Coronary artery (tissue), 2 donors: ENCODE measurements around the gene NHS.

ENCODE experiments used
- DNase-seq: peaks from one replicate; pipeline ENCODE4 v3.0.0-alpha.2; 2017; ENCODE audit warnings: low spot score
- H3K27ac ChIP-seq, 2 donors: fragments of 200-600 bp; sonication (generic); one replicate each; pipeline ENCODE4 v1.5.1; 2016 to 2019
- H3K4me3 ChIP-seq: fragments of 200-600 bp; sonication (generic); 2 replicates; pipeline ENCODE4 v1.5.1; 2016; ENCODE audit warnings: mild to moderate bottlenecking, moderate library complexity
- CTCF ChIP-seq: fragments of 200-600 bp; sonication (generic); IDR thresholded peaks from one replicate; pipeline ENCODE4 v1.5.1; 2019; ENCODE audit warnings: antibody characterized with exemption

Gene NHS

GRCh38 chrX:17710871-17711301, 335.9 kb downstream of the NHS start:
- Histone ChIP-seq H3K27ac (no peak overlapping the region), H3K4me3 (no peak overlapping the region)
- no peak for DNase-seq
- no peak for TF ChIP-seq CTCF

GRCh38 chrX:17713288-17713687, 338.3 kb downstream of the NHS start:
- TF ChIP-seq CTCF, result no peak
- no peak overlapping the region for H3K27ac ChIP-seq
- DNase-seq, result no peak
- no peak overlapping the region for H3K4me3 ChIP-seq

GRCh38 chrX:17718649-17719165, 343.7 kb downstream of the NHS start:
- Histone ChIP-seq H3K27ac (no peak overlapping the region), H3K4me3 (no peak overlapping the region)
- no peak for DNase-seq
- TF ChIP-seq CTCF, result no peak

- DNase-seq, result no peak
- Histone ChIP-seq H3K27ac (no peak overlapping the region), H3K4me3 (no peak overlapping the region)
- TF ChIP-seq CTCF, result no peak
These were observed 344.7 kb downstream of the NHS start for GRCh38 chrX:17719711-17720110.

DNA sequence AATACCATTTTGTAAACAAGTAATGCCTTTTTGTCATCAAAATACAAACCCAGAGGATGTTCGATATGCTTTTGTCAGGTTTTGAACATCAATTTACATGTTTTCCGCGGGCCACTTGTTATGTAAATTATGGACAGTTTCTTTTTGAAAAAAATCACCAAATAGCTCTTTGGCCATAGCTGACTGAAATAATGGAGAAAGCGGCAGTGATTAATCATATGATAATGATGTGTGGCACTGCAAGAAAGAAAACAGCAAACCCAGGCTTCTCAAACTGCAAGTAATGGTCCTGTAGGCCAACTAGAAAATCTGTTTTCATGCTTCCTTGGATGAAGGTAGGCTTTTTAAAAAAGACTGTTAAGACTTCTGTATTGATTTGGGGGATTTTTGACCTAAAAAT, 346.7 kb downstream of the NHS start:
- Histone ChIP-seq H3K27ac (no peak overlapping the region), H3K4me3 (no peak overlapping the region)
- no peak for TF ChIP-seq CTCF
- DNase-seq, result no peak

DNA sequence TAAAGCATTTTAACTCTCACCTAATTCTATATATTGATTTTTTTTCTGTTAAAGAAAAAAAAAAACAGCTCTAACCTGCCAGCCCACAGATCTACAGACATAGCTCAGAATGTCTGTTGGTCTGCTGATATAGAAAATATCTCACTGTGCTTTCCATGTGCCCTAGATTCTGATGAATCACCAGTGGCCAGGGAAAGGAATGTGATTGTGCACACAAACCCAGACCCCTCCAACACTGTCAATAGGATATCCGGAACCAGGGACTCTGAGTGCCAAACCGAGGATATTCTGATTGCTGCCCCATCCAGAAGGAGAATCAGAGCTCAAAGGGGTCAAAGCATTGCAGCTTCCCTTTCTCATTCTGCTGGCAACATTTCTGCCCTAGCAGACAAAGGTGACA, 350.2 kb downstream of the NHS start:
- Histone ChIP-seq H3K4me3 (no peak overlapping the region), H3K27ac (no peak overlapping the region)
- DNase-seq, result no peak
- TF ChIP-seq CTCF, result no peak

DNA sequence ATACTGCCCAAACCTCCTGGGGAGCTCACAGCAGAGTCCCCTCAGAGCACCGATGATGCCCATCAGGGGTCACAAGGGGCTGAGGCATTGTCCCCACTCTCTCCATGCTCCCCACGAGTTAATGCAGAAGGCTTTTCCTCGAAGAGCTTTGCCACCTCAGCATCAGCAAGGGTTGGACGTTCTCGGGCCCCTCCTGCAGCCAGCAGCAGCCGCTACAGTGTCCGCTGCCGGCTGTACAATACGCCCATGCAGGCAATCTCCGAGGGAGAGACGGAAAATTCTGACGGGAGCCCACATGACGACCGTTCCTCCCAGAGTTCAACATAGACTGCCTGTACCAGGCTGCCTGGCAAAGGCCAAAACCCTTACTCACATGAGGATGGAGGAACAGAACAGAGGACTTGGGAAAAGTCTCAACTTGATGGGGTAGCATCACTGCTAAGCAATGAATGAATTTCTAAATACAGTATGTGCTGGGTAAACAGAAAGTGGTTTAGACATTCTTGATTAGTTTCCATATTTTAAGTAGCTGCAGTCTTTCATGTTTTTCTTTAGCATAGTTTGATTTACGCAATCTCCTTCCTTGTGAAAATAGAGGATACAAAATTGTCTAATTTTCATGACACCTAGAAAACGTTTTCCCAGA, 357.3 kb downstream of the NHS start:
- TF ChIP-seq CTCF, result no peak
- peak overlapping the region in 1 of 2 donors; percentile 38 for H3K27ac ChIP-seq
- H3K4me3 ChIP-seq, result no peak overlapping the region
- no peak for DNase-seq
